Measurements from ENCODE around the gene ABCG1.
"Not testable (repeated sequence)": the region's sequence is repeated elsewhere in the genome, so short reads cannot be mapped to it uniquely, and the experiment has no call there.

The ABCG1 gene

GRCh38 chr21:42291751-42292562, 73.0 kb downstream of the ABCG1 start:
- no peak for DNase-seq (ENCODE audit: low spot score)

- DNase-seq (ENCODE audit: low spot score), result not testable (repeated sequence)
These were observed 73.7 kb downstream of the ABCG1 start for GRCh38 chr21:42292563-42293142.

GRCh38 chr21:42293649-42294272, 74.8 kb downstream of the ABCG1 start:
- DNase-seq (ENCODE audit: low spot score), result no peak

- no peak for DNase-seq (ENCODE audit: low spot score)
These were observed 75.4 kb downstream of the ABCG1 start for GRCh38 chr21:42294273-42294880.

- DNase-seq (ENCODE audit: low spot score), result no peak
These were observed 76.9 kb downstream of the ABCG1 start for GRCh38 chr21:42295845-42296244.

GRCh38 chr21:42296501-42296900, 77.6 kb downstream of the ABCG1 start:
- DNase-seq (ENCODE audit: low spot score), result no peak

GRCh38 chr21:42297377-42297776, 78.4 kb downstream of the ABCG1 start:
- DNase-seq (ENCODE audit: low spot score), result no peak

GRCh38 chr21:42298237-42298636, 79.3 kb downstream of the ABCG1 start:
- DNase-seq (ENCODE audit: low spot score), result no peak

- no peak for DNase-seq (ENCODE audit: low spot score)
These were observed 79.7 kb downstream of the ABCG1 start for GRCh38 chr21:42298657-42299056.

GRCh38 chr21:42299324-42300044, 80.5 kb downstream of the ABCG1 start:
- no peak for DNase-seq (ENCODE audit: low spot score)

GRCh38 chr21:42300045-42300583, 81.2 kb downstream of the ABCG1 start:
- no peak for DNase-seq (ENCODE audit: low spot score)

- no peak for DNase-seq (ENCODE audit: low spot score)
These were observed 82.0 kb downstream of the ABCG1 start for GRCh38 chr21:42300956-42301355.

GRCh38 chr21:42301371-42302075, 82.6 kb downstream of the ABCG1 start:
- DNase-seq (ENCODE audit: low spot score), result no peak

- no peak for DNase-seq (ENCODE audit: low spot score)
These were observed 83.2 kb downstream of the ABCG1 start for GRCh38 chr21:42302076-42302650.

- no peak for DNase-seq (ENCODE audit: low spot score)
These were observed 83.9 kb downstream of the ABCG1 start for GRCh38 chr21:42302794-42303193.

GRCh38 chr21:42303443-42303842, 84.5 kb downstream of the ABCG1 start:
- no peak for DNase-seq (ENCODE audit: low spot score)

- no peak for DNase-seq (ENCODE audit: low spot score)
These were observed 85.9 kb downstream of the ABCG1 start for GRCh38 chr21:42304556-42305454.

- DNase-seq (ENCODE audit: low spot score), result no peak
These were observed 86.8 kb downstream of the ABCG1 start for GRCh38 chr21:42305707-42306147.

- DNase-seq (ENCODE audit: low spot score), result no peak
These were observed 87.6 kb downstream of the ABCG1 start for GRCh38 chr21:42306366-42307035.

Measured in COLO829 (cell line).